Prostate gland (tissue), 2 donors: ENCODE results near the gene STUM.

Experiments used
- POLR2A ChIP-seq: fragments of 450-650 bp; IDR thresholded peaks from one replicate; pipeline ENCODE4 v1.6.1; 2016; ENCODE audit warnings: antibody characterized with exemption, mild to moderate bottlenecking
- POLR2AphosphoS5 ChIP-seq: sonication (generic); formaldehyde crosslinking; IDR thresholded peaks from one replicate; pipeline ENCODE4 v1.6.1; 2017; ENCODE audit warnings: antibody characterized with exemption
- TF ChIP-seq, protein P1 (sequence below), 4 experiments: fragments of 200-600 bp in 2 of 4; fragments of 450-650 bp in 2 of 4; sonication (generic) in 2 of 4; IDR thresholded peaks; 1 replicate in 3 of 4; 2 replicates in 1 of 4; pipeline ENCODE4 v1.5.1; 2016 to 2019; ENCODE audit warnings: antibody characterized with exemption in 4 of 4, mild to moderate bottlenecking in 2 of 4, moderate library complexity in 2 of 4

DNA sequence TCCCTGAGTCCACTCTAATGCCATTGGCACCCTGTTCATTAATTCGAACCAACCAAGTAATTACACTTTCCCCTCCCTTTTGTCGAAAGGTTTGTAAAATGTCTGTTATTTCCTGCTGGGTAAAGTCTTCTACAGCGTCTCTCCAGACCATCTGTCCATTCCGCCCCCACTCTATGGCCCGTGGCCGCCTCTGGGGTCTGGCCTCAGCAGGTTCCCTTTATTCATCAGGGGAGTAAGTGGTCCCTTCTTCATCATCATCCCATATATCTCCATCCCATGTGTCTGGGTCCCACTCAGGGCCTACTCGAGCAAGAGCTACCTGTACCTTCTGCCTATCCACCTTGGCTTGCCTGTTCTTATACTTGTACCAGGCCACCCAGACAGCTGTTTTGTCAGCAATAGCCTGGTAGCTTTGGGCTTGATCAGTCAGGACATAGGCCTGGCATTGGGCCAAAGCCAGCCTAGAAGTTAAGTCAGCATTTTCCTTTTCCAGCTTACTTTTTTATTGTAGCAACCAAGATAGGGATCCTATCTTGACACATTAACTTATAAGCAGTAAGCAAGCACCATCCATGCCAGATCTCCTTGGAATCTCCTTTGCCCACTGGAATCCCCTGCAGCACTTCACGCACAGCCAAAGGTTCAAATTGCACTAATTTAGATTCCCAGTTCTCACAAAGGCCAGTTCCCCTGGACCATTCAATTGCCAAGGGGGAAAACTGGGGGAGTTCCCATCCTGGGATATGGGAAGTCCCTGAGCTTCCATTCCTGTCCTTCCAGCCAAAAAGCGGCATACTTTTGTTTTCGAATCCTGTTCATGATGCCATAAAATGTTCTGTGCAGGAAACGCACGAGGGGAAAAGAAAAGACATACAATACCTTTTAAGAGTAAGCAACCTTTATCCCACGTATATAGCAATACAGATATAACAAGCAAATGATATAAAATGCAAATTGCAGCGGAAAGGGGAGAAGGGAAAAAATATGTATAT lies 6.6 kb upstream of the STUM start:
- TF ChIP-seq, protein P1, sequence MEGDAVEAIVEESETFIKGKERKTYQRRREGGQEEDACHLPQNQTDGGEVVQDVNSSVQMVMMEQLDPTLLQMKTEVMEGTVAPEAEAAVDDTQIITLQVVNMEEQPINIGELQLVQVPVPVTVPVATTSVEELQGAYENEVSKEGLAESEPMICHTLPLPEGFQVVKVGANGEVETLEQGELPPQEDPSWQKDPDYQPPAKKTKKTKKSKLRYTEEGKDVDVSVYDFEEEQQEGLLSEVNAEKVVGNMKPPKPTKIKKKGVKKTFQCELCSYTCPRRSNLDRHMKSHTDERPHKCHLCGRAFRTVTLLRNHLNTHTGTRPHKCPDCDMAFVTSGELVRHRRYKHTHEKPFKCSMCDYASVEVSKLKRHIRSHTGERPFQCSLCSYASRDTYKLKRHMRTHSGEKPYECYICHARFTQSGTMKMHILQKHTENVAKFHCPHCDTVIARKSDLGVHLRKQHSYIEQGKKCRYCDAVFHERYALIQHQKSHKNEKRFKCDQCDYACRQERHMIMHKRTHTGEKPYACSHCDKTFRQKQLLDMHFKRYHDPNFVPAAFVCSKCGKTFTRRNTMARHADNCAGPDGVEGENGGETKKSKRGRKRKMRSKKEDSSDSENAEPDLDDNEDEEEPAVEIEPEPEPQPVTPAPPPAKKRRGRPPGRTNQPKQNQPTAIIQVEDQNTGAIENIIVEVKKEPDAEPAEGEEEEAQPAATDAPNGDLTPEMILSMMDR (IDR thresholded peaks at IDR 0.05): no peak
- TF ChIP-seq POLR2AphosphoS5 (no peak), POLR2A (no peak)
